ENCODE data around the gene FCAMR.

Gene FCAMR

GRCh38 chr1:206909161-206909882, 60.9 kb downstream of the FCAMR start:
- peak; percentile 20 for DNase-seq (ENCODE audit: low spot score)

GRCh38 chr1:206908038-206908437, 62.2 kb downstream of the FCAMR start:
- no peak for DNase-seq (ENCODE audit: low spot score)

Measured in AG08395 (cell line).